ENCODE data around the gene XAGE1B.
"Not testable (repeated sequence)": the region's sequence is repeated elsewhere in the genome, so short reads cannot be mapped to it uniquely, and the experiment has no call there.

XAGE1B gene

DNA sequence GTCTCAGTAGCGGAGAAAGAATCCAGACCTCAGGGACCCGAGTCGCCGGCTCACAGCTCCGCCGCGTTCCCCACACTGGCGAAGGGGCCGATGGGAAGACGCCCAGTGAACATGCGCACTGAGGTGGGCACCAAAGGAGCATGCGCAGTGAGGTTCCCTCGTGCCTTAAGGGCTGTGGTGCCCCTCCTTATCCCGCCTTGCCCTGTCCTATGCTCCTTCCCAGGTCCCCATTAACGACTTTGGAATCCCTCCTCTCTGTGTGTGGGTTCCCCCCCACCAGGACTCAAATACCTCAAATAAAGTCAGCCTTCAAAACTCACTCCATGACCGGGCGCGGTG lies at the start of gene XAGE1B:
TSS of gene XAGE1B (minus strand) at position 77 of the 339 bp plus-strand sequence. CDS start 1,536 bp downstream, outside the sequence.
- not testable (repeated sequence) for DNase-seq

DNA sequence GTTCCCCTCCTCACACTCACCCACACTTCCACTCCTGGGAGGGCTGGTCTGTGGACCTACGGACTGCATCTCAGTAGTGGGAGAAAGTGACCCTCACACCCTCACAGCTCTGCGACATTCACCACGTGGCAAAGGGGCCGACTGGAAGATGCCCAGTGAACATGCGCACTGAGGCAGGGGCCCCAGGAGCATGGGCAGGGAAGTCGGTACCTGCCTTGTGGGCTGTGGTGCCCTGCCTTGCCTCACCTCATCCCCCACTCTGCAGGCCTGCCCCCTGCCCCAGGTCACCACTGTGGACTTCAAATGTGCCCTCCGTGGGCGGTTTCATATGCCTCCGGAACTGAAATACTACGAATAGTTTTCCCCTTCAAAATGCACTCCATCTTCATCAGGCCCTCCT lies 46.2 kb upstream of the XAGE1B start:
- no peak for DNase-seq

GRCh38 chrX:52558140-52558539 lies 41.3 kb upstream of the XAGE1B start:
- no peak for DNase-seq

DNA sequence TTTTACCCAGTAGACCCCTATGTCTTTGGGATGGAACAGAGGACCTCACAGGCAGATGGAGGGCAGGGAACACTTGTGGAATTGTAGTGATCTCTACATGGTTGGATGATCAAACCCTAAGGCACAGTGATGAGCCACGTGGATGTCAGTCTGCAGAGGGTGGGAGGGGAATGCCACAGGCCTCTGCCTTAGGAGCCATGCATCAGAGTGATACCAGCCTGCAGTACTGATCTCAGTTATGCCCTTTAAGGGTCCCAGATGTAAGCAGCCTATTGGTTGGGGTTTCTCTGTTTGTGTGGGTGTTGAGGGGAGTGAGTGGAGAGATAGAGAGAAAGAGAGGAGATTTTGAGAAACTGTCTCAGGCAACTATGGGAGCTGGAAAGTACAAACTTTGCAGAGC lies 39.9 kb upstream of the XAGE1B start:
- DNase-seq: no peak

- no peak for DNase-seq
These were observed 37.3 kb upstream of the XAGE1B start for GRCh38 chrX:52553995-52554642.

DNA sequence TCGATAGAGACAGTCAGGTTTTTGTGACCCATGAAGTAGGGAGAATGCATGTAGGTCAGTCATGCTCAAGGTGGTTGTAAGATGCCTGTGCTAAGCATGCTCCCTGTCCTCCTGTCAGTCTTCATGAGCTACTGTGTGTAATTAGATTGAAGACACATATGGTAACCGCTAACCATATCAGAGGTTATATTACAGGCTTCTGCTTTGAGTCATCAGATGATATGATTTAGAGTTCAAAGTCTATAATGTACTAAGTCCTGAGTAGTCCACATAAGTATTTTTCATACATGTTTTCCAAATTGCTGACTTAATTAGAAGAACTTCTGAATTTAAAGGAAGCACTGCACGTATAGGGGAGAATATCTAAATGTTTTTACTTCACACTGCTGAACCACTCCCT lies 31.9 kb upstream of the XAGE1B start:
- not testable (repeated sequence) for DNase-seq

- DNase-seq: no peak
These were observed 27.4 kb upstream of the XAGE1B start for GRCh38 chrX:52544147-52544840.

DNA sequence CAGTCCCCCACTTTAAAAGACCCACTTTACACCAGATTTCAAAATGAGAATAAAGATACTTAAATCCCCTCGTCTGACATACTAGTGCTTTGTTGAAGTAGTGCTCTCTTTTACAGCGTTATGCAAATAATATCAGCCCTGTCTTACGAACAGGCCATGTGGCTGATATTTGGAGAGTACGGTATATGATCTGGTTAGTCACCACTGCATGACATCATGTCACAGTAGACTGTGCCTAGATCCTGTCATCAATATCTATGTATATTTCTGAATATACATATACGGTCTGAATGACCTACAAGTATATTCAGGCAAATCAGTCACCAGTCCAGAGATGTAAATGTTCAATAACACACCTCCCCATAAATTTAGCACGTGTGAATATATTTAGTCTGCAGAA lies 25.4 kb upstream of the XAGE1B start:
- DNase-seq: no peak

- not testable (repeated sequence) for DNase-seq
These were observed 24.2 kb upstream of the XAGE1B start for GRCh38 chrX:52541051-52541450.

GRCh38 chrX:52516110-52516986 lies 515 bp downstream of the XAGE1B start:
- not testable (repeated sequence) for DNase-seq

DNA sequence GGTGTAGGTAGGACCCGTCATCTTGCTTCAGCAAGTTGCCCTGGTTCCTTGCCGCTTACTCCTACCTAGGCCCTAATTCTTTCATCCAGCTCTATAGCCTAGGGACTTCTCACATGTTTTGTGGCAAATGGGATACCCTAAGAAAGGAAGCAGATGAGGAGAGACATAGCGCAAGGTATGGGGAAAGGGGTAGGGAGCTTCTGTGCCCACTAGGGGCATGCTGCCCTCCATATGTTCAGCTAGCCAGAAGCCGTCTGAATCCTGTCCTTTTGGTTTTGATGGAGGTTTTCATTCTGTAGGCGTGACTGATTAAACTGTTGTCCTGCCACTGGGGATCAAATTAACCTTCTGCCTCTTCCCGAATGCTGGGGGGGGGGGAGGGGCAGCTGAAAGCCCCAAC lies 5.7 kb downstream of the XAGE1B start:
- DNase-seq: not testable (repeated sequence)

- DNase-seq: no peak
These were observed 6.9 kb downstream of the XAGE1B start for GRCh38 chrX:52509916-52510315.

- DNase-seq: no peak
These were observed 9.5 kb downstream of the XAGE1B start for GRCh38 chrX:52507331-52507730.

DNA sequence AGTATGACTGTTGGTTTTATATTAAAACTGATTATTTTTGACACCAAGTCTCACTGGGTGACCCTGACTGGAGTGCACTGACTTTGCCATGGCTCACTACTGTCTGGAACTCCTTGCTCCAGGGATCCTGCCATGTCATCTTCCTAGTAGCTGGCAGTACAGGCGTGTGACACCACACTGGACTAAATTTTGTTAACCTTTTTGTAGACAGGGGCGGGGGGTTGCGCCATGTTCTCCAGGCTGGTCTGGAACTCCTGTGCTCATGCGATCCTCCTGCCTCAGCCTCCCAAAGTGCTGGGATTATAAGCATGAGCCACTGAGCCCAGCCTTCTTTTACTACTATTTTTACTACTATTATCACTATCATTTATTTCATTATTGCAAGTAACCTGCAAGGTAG lies 12.3 kb downstream of the XAGE1B start:
- no peak for DNase-seq

GRCh38 chrX:52501362-52501761 lies 15.5 kb downstream of the XAGE1B start:
- not testable (repeated sequence) for DNase-seq

GRCh38 chrX:52496419-52496772 lies 20.5 kb downstream of the XAGE1B start:
- not testable (repeated sequence) for DNase-seq

GRCh38 chrX:52495545-52496418 lies 21.1 kb downstream of the XAGE1B start, which contains the start of gene XAGE1A:
TSS of gene XAGE1A (plus strand) at chrX:52495808. CDS start at chrX:52497362, 1,554 bp downstream.
- DNase-seq: not testable (repeated sequence)

GRCh38 chrX:52471301-52471700 lies 45.6 kb downstream of the XAGE1B start:
- DNase-seq: not testable (repeated sequence)
